ENCODE measurements around the gene CD226. TPM values are rescaled to one million over a fixed set of nuclear protein-coding genes. Genes with fewer than 3 reads are reported as not detected.

CD226 gene
- total and polyA plus RNA-seq, 10 of the 15 experiments (the other 5 are each of a cell fraction or from before 2014, with no cell fraction given): 12.9 to 68.8 (median 47.3) TPM

- TF ChIP-seq JUND (IDR thresholded peaks at IDR 0.05; ENCODE audit: low read depth, low read length) (peak; percentile 76; the same call in 1 of the 2 replicates), ZZZ3 (IDR thresholded peaks at IDR 0.05; ENCODE audit: control insufficient read depth, insufficient read length, low read depth) (no peak), HDGF (IDR thresholded peaks at IDR 0.05) (no peak), CHD4 (IDR thresholded peaks at IDR 0.05) (no peak), SRF (IDR thresholded peaks at IDR 0.05; ENCODE audit: low read depth in 2 of 2, low read length in 2 of 2) (0 out of 4 replicates have a peak, but pooled peaks of 1 of the 2 experiments have one; percentile 42), FOXM1 (IDR thresholded peaks at IDR 0.05; ENCODE audit: low read depth, low read length) (peak; percentile 99), ASH2L (IDR thresholded peaks at IDR 0.05; ENCODE audit: borderline replicate concordance, low read depth) (no peak), SUPT20H (IDR thresholded peaks at IDR 0.05; ENCODE audit: borderline replicate concordance, control insufficient read depth, low read depth, low read length) (no peak), ZNF217 (IDR thresholded peaks at IDR 0.05) (peak; percentile 70; the same call in 1 of the 2 replicates), YBX1 (IDR thresholded peaks at IDR 0.05) (no peak), RB1 (IDR thresholded peaks at IDR 0.05; ENCODE audit: borderline replicate concordance) (0 out of 2 replicates have a peak, but pooled peaks have one; percentile 28), SMC3 (IDR thresholded peaks at IDR 0.05; ENCODE audit: borderline replicate concordance, low read length) (no peak), ZNF687 (IDR thresholded peaks at IDR 0.05) (peak; percentile 53), BCL11A (IDR thresholded peaks at IDR 0.05; ENCODE audit: low read depth, low read length) (peak; percentile 100), HCFC1 (IDR thresholded peaks at IDR 0.05; ENCODE audit: low read length) (no peak), ZNF274 (IDR thresholded peaks at IDR 0.05; ENCODE audit: insufficient read depth, insufficient read length) (no peak), TCF7 (IDR thresholded peaks at IDR 0.05; ENCODE audit: borderline replicate concordance) (peak; percentile 56; the same call in 1 of the 2 replicates), SIN3A (IDR thresholded peaks at IDR 0.05; ENCODE audit: low read depth, low read length) (no peak), TBL1XR1 (IDR thresholded peaks at IDR 0.05; ENCODE audit: low read depth, low read length) (peak; percentile 95), CBX5 (IDR thresholded peaks at IDR 0.05; ENCODE audit: low read depth) (peak; percentile 81; the same call in 1 of the 2 replicates), SMAD1 (IDR thresholded peaks at IDR 0.05; ENCODE audit: low read depth, partially characterized antibody) (peak; percentile 45), CHD1 (IDR thresholded peaks at IDR 0.05; ENCODE audit: low read depth, low read length) (no peak)
- TF ChIP-seq, protein P1, sequence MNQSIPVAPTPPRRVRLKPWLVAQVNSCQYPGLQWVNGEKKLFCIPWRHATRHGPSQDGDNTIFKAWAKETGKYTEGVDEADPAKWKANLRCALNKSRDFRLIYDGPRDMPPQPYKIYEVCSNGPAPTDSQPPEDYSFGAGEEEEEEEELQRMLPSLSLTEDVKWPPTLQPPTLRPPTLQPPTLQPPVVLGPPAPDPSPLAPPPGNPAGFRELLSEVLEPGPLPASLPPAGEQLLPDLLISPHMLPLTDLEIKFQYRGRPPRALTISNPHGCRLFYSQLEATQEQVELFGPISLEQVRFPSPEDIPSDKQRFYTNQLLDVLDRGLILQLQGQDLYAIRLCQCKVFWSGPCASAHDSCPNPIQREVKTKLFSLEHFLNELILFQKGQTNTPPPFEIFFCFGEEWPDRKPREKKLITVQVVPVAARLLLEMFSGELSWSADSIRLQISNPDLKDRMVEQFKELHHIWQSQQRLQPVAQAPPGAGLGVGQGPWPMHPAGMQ (IDR thresholded peaks at IDR 0.05; ENCODE audit: borderline replicate concordance): peak; percentile 43; the same call in 1 of the 2 replicates
- TF ChIP-seq, protein P2, sequence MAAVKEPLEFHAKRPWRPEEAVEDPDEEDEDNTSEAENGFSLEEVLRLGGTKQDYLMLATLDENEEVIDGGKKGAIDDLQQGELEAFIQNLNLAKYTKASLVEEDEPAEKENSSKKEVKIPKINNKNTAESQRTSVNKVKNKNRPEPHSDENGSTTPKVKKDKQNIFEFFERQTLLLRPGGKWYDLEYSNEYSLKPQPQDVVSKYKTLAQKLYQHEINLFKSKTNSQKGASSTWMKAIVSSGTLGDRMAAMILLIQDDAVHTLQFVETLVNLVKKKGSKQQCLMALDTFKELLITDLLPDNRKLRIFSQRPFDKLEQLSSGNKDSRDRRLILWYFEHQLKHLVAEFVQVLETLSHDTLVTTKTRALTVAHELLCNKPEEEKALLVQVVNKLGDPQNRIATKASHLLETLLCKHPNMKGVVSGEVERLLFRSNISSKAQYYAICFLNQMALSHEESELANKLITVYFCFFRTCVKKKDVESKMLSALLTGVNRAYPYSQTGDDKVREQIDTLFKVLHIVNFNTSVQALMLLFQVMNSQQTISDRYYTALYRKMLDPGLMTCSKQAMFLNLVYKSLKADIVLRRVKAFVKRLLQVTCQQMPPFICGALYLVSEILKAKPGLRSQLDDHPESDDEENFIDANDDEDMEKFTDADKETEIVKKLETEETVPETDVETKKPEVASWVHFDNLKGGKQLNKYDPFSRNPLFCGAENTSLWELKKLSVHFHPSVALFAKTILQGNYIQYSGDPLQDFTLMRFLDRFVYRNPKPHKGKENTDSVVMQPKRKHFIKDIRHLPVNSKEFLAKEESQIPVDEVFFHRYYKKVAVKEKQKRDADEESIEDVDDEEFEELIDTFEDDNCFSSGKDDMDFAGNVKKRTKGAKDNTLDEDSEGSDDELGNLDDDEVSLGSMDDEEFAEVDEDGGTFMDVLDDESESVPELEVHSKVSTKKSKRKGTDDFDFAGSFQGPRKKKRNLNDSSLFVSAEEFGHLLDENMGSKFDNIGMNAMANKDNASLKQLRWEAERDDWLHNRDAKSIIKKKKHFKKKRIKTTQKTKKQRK (IDR thresholded peaks at IDR 0.05; ENCODE audit: low read depth, low read length): no peak
Measured at GRCh38 chr18:69948919-69949537, 1.4 kb upstream of the CD226 start (continued).
